Measurements from ENCODE around the gene MYO5B.

DNA sequence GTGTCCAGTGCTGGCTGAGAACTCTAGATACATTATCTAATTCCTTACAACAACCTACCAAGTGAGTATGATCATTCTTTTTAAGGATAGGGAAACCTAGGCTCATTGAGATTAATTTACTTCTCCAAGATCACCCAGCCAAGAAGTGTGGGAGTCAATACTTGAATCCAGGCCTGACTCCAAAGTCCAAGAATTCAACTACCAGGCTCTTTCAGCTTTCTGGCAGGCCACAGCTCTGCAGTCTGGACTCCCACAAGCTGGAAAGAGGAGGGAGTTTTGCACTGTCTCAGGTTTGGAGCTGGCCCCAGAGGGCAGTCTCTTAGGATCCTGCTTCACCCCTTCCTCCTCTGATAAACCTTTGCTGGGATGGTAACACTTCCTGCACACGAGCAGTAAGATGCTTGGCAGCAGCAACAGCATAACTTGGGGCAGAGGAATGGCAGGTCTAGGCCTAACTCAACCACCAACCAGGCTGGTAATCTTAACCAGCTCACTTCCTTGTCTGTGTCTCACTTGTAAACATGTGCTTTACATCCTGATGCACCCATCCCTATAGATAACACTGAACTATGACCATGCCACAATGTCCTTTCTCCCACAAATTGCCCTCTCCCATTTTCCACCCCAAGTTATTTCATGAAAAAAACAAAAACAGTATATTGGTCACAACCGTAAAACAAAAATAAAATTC lies 270.5 kb downstream of the MYO5B start:
- TF ChIP-seq, protein P1, sequence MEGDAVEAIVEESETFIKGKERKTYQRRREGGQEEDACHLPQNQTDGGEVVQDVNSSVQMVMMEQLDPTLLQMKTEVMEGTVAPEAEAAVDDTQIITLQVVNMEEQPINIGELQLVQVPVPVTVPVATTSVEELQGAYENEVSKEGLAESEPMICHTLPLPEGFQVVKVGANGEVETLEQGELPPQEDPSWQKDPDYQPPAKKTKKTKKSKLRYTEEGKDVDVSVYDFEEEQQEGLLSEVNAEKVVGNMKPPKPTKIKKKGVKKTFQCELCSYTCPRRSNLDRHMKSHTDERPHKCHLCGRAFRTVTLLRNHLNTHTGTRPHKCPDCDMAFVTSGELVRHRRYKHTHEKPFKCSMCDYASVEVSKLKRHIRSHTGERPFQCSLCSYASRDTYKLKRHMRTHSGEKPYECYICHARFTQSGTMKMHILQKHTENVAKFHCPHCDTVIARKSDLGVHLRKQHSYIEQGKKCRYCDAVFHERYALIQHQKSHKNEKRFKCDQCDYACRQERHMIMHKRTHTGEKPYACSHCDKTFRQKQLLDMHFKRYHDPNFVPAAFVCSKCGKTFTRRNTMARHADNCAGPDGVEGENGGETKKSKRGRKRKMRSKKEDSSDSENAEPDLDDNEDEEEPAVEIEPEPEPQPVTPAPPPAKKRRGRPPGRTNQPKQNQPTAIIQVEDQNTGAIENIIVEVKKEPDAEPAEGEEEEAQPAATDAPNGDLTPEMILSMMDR (IDR thresholded peaks at IDR 0.05; ENCODE audit: low read length) = no peak
- no peak for TF ChIP-seq EZH2 (optimal IDR thresholded peaks at IDR 0.05; ENCODE audit: low read depth, low read length)
